AG10803 (cell line): ENCODE results near the gene UBR1.

Experiments
- DNase-seq: peaks from one replicate; pipeline ENCODE4 v3.0.0; 2010; ENCODE audit warnings: low read depth
- H3K4me3 ChIP-seq: 2 replicates; pipeline ENCODE4 v1.5.1; 2011; ENCODE audit warnings: mild to moderate bottlenecking, low read length, control low read depth
- CTCF ChIP-seq: conservative IDR thresholded peaks from 2 replicates; pipeline ENCODE4 v1.5.1; 2011; ENCODE audit warnings: mild to moderate bottlenecking, low read length, control low read depth, inconsistent platforms

Gene UBR1

GRCh38 chr15:42939841-42940240 lies 166.0 kb downstream of the UBR1 start:
- no peak for DNase-seq
- no peak overlapping the region for H3K4me3 ChIP-seq
- TF ChIP-seq CTCF: no peak

GRCh38 chr15:42937143-42937542 lies 168.7 kb downstream of the UBR1 start:
- H3K4me3 ChIP-seq: no peak overlapping the region
- no peak for TF ChIP-seq CTCF
- DNase-seq: no peak

- H3K4me3 ChIP-seq: no peak overlapping the region
- TF ChIP-seq CTCF: no peak
- no peak for DNase-seq
These were observed 171.8 kb downstream of the UBR1 start for GRCh38 chr15:42933886-42934667.

- TF ChIP-seq CTCF: no peak
- no peak for DNase-seq
These were observed 172.9 kb downstream of the UBR1 start for GRCh38 chr15:42932833-42933515.

GRCh38 chr15:42931702-42932486 lies 173.9 kb downstream of the UBR1 start:
- no peak overlapping the region for H3K4me3 ChIP-seq
- DNase-seq: no peak
- no peak for TF ChIP-seq CTCF

More at GRCh38 chr15:42932833-42933515, 172.9 kb downstream of the UBR1 start:
- H3K4me3 ChIP-seq: no peak overlapping the region

GRCh38 chr15:42929306-42929848 lies 176.5 kb downstream of the UBR1 start:
- H3K4me3 ChIP-seq: no peak overlapping the region
- no peak for DNase-seq
- no peak for TF ChIP-seq CTCF
